Suppressor macrophage (primary cell): Measurements from ENCODE around the gene NTF3.

Experiments
- DNase-seq, 4 experiments: peaks; one replicate each; pipeline ENCODE4 v3.0.0-alpha.2; 2020 to 2022
- total RNA-seq, 17 experiments: gene quantifications; one replicate each; lab custom pipeline; 2026; ENCODE audit warnings: mixed read lengths in 6 of 17, inconsistent platforms in 3 of 17; lab: John Stamatoyannopoulos, UW

NTF3 gene
- total RNA-seq = 0 to 1.9 (median 0) reads per million in 17 experiments

DNA sequence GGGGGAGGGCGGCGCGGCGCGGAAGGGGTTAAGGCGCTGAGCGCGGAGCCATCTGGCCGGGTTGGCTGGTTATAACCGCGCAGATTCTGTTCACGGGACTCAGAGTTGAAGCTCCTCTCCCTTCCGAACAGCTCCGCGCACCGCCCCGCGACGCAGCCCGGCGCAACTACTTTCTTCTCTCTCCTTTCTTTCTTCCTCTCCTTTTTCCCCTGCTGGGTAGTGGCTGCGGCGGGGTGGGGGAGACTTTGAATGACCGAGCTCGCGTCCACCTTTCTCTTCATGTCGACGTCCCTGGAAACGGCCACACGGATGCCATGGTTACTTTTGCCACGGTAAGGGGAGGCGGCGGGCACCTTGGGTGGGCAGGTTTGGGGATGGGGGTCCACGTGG, at the start of gene NTF3:
Gene NTF3, plus strand, starts transcription at position 98 of the 390 bp plus-strand sequence. Its CDS starts 217 bp downstream, at position 315.
- peak in 1 of 4 experiments; percentile 14 for DNase-seq

DNA sequence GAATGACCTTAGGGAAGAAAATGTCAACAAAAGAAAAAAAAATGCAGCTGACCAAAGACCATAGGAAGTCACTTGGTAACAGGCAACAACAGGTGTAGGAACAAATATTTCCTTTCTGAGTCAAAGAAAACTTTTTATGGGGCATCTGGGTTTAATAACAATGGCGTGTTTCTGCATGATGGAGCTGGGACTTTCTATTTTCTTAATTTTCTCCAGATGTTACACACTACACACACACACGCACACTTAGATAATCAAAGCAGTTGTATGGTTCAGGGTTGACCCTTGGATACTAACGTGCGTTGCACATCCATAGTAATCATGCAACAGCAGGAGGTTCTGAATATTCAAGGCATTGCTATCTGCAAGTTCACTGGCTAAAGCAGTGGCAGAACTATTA, 47.9 kb upstream of the NTF3 start:
- no peak for DNase-seq

DNA sequence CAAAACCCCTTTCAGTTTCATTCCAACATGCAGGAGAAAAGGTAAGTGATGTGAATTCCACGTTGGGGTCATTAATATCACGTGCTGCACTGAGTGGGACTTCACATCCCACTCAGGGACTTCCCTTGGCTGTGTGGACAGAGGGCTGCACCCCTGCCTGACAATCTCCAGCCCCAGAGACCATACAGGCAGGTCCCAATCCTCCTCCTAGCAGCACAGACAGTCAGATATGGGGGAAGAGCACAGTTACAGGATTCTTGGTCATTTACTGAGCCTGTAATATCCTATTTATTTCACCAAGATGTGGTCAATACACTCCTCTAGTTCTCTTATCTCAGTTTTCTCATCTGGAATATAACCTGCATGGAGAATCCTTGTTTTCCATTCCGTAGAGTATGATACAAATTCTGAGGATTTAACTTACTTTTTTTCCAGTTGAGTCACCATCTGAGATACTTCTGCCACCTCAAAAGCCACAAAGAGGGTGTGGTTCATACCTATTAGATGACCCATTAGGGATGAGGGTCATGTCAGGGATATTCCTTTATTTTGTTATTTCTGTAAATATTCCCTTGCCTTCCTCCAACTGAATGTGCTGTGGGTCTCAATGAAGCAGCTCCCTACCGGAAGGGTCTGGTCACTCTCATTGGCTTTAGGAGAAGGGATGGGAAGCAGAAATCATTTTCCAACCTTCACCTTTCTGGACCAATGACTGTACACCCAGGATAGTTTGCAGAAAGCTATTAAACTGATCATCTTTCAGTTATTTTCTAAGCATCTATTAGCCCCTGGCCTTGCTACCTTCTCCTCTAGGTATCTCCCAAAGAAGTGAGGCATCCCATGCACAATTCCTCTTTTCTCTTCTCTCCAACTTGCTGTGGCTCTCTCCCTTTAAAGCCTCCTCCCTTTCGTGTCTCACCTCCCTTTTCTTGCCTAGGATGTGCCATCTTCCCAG, 43.0 kb upstream of the NTF3 start:
- no peak for DNase-seq

DNA sequence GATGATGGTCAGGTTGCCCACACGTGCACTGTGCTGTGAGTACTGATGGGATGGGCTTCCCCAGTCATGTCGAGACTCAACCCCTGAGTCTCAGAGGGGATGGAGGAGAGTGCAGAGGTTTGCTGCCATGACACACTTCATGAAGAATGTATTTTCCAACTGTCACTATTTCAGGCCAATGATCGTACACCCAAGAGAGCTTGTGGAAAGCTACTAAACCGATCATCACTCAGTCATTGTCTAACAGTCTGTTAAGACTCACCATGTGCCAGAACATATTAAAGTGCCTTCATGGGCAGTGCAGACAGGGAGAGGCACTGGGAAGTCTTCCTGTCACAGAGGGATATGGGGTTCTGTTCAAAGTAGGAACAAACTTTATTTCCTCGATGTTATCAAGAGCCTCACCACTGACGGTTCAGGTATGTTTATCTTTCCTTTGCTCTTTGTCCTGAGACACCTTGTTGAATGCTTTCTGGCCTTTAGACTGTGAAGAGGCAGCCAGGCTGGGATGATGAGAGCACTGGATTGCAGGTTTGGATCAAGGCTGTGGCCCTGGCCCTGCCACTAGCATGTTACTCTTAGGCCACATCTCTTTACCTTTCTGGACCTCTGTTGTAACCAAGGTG, 41.6 kb upstream of the NTF3 start:
- DNase-seq = no peak

DNA sequence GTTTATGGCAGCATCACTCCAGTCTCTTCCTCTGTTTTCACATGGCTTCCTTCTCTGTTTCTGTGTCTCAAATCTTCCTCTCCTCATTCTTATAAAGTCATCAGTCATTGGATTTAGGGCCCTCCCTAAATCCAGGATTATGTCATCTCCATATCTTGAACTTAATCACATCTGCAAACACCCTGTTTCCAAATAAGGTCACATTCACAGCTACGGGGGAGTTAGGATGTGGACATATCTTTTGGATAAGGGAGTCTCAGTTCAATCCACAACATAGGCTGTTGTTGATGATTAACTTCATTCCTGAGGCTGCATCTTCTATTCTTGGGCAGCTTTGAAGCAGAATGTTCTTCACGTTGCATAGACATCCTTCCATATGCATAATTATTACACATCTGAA, 40.3 kb upstream of the NTF3 start:
- no peak for DNase-seq

DNA sequence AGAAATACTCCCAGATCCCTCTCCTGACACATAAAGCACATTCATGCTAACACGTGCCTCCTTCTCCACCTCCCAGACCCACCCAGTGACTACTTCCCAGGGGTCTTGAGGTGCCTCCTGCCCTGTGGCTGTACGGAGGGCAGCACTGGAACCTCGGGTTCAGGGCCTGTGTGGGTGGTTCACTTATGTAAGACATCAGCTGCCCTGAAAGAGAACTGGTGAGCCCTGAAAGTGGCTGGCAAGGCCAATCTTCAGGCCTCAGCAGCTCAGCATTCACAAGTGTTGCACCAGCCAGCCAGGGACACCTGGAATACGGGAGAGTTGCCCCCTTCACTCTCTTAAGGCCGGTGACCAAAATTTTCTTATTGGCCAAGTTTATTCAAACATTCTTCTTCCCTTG, 38.9 kb upstream of the NTF3 start:
- no peak for DNase-seq

DNA sequence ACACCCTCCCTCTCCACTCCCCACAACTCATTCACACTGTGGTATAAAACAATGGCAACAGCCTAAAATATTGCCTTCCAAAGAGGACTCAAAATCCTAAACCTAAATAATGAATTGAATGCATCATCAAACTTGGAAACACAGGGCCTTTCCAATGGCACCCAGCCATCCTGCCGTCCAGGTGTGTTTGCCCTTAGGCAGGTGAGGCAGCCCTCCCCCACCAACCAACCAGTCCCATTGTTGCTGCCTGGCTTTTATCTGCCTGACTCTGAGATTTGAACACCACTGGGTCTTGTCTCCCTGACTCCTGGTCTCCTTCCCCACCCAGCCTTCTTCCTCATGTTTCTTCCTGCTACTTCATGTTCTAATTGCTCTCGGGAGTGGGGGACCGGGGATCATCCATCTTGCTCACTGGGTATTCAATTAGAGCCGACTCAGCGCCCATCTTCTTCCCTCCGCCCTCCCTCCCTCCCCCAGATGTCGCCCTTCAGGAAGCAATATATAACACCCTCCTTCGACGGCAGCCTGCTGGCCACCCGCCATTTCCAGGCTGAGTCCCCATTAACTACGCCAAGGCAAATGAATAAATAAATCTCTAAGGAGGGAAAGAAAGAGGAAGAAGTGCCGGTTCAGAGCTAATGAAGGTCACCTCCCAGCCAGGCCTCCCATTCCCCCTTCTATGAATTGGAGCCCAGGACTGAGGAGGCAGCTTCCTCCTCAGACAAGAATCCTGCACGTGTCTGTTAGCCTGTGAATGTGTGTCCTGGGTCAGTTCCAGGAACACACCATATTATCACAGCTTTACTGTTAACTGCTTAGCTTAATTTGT, 36.3 kb upstream of the NTF3 start:
- no peak for DNase-seq

DNA sequence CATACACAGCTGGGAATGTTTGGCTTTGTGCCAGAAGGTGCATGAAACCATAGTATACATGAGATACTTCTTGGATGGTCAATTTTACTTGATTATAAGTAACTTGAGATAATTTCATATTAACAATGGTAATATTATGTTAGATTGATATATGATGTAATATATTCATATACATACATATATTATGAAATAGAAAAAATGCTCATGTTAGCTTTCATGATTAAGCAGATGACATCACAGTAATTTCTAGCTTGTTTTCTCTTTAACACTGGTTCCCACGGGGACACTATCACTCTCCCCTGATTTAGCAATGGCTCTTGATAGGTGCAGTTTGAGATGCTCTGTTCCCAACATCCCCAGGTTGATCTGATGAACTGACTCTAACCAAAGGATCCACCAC, 35.4 kb upstream of the NTF3 start:
- no peak for DNase-seq

DNA sequence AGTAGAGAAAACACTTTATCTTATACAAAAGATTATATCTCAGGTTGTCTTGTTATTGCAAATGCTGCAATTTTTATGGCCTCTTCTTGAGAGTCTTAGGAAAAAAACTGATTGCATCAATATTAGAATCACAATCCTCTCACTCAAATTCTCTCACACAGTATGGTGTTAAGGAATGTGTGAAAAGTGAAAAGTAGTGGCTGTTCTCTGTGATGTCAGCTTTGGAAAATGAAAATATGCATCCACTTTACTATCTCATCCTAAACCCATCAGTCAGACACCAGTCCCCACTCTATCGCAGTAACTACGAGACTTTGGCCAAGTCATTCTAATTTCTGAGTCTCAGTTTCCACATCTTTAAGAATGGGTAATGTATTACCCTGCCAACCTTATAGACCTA, 32.6 kb upstream of the NTF3 start:
- no peak for DNase-seq

DNA sequence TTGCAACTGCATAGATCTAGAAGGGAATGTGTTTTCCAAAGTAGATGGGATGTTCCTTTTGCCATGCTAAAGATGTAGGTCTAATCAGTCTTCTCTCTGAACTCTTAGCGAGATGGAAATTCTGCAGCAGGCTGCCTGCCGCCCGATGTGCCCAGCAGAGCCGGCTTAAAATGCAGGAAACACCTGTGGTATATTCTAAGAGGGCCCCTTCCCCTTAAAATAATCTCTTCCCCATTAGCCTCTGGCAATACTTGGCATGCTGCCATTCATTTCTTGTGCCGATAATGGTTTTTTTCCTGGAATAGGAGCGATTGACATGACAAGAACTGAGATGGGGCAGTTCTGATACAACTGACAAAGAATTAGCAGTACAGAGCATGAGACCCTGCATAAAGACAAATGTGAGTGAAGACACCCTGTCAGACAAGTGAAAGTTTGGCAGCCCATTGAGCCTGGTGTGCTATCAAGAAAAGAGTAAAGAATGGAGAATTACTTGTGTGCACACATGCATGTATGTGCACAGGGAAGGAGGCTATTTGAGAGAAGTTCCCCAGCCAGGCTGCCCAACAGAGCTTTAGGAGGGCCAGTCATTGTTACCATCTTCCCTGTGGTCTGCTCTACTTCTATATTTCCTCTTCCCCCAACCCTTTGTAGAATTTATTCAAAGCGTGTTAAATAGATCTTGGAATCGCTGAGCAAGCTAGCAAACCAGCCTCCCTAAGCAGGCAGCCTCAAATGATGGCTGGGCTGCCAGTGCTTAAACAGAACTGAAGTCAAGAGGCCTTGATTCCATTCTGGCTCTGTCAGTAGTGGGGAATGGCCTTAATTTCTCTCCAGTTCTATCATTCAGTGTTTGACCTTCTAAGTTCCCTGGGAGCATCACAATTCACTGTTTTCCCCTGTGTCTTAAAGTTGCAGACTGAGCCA, 29.6 kb upstream of the NTF3 start:
- no peak for DNase-seq

DNA sequence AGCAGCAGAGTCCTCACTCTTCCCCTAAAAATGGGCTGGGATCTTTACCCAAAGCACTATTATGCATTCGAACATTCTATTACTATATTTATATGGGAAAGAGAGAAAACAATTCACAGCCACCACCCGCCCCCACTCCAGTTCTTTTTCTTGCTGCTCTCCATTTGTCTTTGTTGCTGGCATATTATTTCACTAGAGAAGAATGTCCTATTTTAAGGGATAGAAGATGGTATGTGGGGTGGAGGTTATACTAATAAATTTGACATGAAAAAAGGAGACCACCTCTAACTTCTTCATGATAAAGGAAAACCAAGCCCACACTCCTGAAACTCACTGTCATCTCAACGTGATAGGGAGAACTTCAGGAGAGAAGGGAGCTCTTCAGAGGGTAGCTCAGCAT, 28.5 kb upstream of the NTF3 start:
- no peak for DNase-seq

DNA sequence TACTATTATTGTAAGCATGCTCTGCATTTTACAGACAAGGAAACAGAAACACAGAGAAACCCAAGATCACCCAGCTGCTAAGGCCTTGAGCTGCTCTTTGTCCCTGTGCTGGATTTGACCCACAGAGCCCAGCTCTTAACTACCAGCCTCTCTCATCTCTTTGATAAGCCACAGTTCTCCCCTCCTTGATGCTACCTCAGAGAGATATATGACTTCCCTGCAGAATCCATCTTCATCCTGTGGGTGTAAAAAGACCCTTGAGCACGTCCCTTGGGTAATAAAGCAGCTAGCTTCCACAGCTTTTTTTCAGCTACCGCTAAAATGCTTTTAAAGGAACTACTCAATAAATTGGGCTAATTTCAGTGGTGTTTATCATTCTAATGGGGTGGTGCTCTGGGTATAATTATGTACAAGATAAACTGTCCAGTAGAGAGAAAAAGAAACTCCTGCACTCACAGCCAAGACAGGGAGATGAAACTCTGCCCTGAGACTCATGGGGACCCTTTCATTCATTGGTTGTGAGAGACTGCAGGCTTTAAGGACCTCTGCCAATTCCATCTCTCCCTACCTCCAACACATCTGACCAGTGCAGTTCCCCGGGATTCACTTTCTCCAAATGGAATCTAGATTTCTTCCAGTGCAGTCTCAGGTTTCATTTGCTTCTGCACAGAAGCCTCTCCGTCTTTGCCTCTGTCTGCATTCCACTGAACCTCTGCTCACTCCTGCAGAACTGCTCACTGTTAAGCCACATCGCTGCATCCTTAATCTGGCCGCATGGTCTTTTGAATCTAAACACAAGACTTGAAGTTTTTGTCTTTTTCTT, 24.7 kb upstream of the NTF3 start:
- no peak for DNase-seq

DNA sequence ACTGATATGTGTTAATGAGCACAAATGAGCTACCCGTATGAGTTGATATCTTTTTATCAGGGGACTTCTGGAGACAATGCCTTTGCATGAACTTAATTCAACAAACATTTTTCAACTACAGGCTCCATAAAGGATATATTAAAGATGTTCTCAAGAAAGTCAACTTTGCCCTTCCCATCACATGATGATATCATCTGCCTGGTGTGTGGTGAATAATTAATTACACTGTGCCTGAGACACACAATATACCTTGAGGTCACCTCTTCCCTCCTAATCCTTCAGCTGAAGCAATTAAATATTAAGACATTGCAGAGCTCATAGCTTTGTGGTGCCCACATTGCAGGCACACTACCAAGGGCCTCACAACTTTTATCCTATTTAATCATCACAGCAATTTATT, 22.3 kb upstream of the NTF3 start:
- no peak for DNase-seq

DNA sequence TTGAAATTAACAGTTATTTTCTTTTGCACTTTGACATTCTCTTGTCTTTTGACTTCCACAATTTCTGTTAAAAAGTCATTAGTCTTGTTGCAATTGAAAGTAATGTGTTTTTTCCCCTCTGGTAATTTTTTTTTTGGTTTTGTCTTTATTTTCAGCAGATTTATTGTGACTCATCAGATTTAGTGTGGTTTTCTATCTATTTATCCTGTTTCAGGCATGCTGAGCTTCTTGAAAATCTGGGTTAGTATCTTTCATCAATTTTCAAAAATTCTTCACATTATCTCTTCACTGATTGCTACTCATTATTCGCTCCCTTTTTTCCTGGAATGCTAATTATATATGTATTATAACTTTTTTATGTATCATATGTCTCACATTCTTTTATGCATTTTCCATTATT, 15.3 kb upstream of the NTF3 start:
- DNase-seq = no peak

DNA sequence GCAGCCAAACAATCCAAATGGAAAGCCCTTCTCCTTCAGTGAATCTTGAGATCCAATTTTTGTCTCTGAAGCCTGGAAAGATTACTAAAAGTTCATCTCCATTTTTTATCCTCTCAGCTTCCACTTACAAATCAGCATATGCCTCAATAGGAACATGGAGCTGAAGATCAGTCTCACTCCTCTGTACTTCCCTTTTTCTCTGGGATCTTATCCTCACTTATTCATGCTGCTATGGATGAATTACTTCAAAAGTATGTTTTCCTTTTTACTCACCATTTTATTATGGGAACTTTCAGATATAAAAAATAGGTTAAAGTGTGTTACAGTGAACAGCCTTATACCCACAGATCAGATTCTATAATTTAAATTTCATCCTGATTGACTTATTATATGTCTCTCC, 14.4 kb upstream of the NTF3 start:
- no peak for DNase-seq

DNA sequence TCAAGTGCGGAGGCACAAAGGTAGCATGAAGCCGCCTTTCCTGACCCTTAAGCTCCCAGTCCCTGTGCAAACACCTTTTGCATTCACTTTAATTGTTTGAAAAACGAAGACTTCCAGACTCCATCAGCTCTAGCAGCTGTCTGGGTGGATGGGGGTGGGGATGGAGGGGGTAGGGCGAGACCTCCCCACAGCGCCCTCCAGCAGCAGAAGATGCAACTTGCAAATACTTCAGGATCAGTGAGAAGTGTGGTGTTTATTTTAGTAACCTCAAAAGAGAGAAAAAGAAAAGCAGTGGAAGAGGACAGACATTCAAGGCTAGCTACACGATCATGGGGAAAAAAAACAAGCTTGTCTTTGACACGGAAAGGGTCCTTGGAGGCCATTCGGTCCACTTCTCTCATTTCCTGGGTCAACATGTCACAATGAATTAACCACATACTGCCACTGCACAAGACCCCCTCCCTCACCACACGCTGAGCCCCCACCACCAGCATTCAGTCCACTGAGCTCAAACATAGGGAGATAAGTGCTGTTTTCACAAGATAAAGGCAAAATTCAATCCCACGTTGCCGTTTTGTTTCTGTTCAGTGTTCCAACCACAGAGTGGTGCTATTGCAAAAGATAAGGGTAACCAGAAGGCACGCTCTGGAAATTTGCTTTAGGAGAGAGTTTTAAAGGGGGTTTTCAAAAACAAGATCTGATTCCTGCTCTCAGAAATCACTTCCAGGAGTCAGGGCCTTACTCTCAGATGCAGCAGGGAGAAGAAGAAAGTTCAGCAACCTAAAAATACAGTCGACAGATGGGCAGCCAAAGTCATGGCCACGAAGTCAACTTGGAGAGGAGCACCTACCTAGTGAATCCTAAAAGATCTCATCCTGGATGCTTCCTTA, 3.3 kb upstream of the NTF3 start:
- peak in 1 of 4 experiments; percentile 28 for DNase-seq

DNA sequence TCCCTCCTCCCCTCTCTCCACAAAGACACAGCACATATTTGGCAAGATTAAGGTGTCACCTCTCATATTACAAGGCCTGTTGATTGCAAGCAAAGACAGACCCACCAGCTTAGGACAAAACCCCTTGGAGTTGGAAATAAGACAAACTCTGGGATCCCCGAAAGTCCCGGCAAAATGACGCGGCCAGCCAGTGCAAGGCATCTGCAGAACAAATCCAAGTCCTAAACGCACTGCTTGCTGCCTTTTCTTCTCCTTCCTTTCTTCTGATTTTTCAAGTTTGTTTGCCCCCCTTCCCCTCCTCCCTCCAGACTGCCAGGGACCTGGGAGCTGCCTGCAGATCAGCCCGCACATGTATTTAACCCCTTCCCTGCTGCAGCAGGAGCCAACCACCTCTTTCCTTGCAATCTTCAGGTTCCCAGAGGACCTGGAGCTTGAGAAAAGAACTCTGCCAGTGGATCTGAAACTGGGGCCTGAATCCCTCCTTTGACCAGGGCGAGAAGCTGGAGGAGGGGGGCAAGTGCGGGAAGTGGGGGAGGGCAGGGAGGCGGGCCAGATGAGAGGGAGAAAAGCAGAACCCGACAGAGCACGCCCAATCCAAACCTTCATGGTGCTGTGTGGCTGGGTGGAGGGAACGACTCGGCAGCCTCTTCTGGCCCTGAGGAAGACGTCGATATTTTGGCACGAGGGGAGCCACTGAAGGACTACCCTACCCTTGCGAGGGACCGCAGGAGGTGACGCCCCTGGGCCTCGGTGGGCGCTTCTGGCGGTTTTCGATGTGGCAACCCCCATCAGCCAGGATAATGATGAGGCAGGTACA, 2.0 kb upstream of the NTF3 start:
- DNase-seq = no peak

DNA sequence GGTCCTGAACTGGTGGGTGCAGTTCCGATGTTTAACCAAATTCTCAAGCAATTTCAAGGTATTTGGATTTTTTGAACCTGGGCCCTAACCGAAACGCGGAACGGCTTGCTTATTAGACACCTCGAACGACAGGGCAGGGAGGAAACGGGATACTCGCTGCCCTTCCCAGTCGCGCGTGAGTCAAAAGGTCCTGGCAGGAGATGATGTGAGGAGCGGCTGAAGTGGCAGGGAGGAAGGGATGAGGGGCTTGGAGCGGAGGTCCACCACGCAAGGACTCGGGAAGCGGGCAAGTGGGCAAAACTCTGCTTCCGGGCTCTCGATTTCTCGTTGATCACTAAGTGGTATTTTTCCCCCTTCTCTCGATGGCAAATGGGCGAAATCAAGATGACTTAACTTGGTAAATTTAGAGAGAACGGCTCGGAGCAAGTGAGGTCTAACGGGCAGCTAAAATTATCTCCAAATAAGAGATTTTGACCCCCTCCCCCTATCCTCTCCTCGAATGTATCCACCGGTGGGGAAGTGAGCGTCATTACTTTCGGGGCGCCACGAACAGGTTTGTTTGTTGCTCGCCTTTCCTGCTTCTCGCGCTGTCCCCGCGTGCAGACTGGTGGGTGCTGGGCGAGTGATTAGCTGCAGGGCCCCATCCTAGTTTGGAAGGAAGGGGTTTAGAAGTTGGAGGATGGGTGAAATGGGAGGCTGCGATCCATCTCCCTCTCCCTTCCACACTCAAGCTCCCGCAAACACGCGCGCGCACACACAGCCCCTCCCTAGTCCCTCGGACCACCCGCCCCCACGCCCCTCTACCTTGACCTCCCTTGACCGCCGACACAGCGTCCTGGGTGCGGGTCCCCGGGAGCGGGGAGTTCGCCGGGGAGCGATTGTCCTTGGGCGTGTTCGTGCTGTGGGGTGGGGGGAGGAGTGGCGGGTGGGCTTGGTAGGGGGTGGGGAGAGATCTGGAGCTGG, 986 bp upstream of the NTF3 start:
- no peak for DNase-seq
